Liver (tissue), 3 donors: ENCODE results near the gene SNRPA1.
A peak's percentile ranks its signal among the peaks of the same experiment; 100 is the strongest.

Source experiments
- ATF3 ChIP-seq: IDR thresholded peaks from 2 replicates; pipeline ENCODE4 v1.6.1; 2016; ENCODE audit warnings: antibody characterized with exemption
- CTCF ChIP-seq: fragments of 150-350 bp; IDR thresholded peaks from 2 replicates; pipeline ENCODE4 v1.5.1; 2017; ENCODE audit warnings: improper control_type of control experiment, low read depth, low read length; ENCODE audit not compliant: missing input control
- FOXA1 ChIP-seq: IDR thresholded peaks from 2 replicates; pipeline ENCODE4 v1.6.1; 2016; ENCODE audit warnings: antibody characterized with exemption
- GABPA ChIP-seq, 2 donors: IDR thresholded peaks in 1 of 2; conservative IDR thresholded peaks in 1 of 2; 2 replicates each; pipeline ENCODE4 v1.6.1; 2016; ENCODE audit warnings: antibody characterized with exemption in 2 of 2, mild to moderate bottlenecking in 1 of 2, moderate library complexity in 1 of 2
- HNF4A ChIP-seq, 2 donors: conservative IDR thresholded peaks; 2 replicates each; pipeline ENCODE4 v1.6.1; 2016; ENCODE audit warnings: antibody characterized with exemption in 2 of 2, mild to moderate bottlenecking in 2 of 2
- JUND ChIP-seq, 2 donors: IDR thresholded peaks; 2 replicates each; pipeline ENCODE4 v1.6.1; 2016; ENCODE audit warnings: antibody characterized with exemption in 2 of 2
- MAX ChIP-seq: IDR thresholded peaks from 2 replicates; pipeline ENCODE4 v1.6.1; 2016; ENCODE audit warnings: antibody characterized with exemption
- RAD21 ChIP-seq, 2 donors: IDR thresholded peaks; 2 replicates each; pipeline ENCODE4 v1.6.1; 2016; ENCODE audit warnings: antibody characterized with exemption in 2 of 2, mild to moderate bottlenecking in 2 of 2
- REST ChIP-seq: IDR thresholded peaks from 2 replicates; pipeline ENCODE4 v1.6.1; 2016; ENCODE audit warnings: antibody characterized with exemption, mild to moderate bottlenecking
- SP1 ChIP-seq: IDR thresholded peaks from 2 replicates; pipeline ENCODE4 v1.6.1; 2018; ENCODE audit warnings: antibody characterized with exemption, mild to moderate bottlenecking
- TAF1 ChIP-seq: conservative IDR thresholded peaks from 2 replicates; pipeline ENCODE4 v1.6.1; 2016; ENCODE audit warnings: antibody characterized with exemption, mild to moderate bottlenecking
- YY1 ChIP-seq: IDR thresholded peaks from 2 replicates; pipeline ENCODE4 v1.6.1; 2016; ENCODE audit warnings: antibody characterized with exemption, mild to moderate bottlenecking
- ZBTB33 ChIP-seq: IDR thresholded peaks from 2 replicates; pipeline ENCODE4 v1.6.1; 2016; ENCODE audit warnings: antibody characterized with exemption
- donor health status: healthy.
- donor health status: healthy.

GRCh38 chr15:101286471-101287114, 8.5 kb downstream of the SNRPA1 start:
- TF ChIP-seq CTCF: no peak
- peak; percentile 13 for TF ChIP-seq YY1
- TF ChIP-seq TAF1: no peak
- TF ChIP-seq GABPA (IDR thresholded peaks at IDR 0.05 in 1 of 2, conservative IDR thresholded peaks at IDR 0.05 in 1 of 2): no peak
- TF ChIP-seq HNF4A (conservative IDR thresholded peaks at IDR 0.05): no peak
- TF ChIP-seq ATF3: no peak
- no peak for TF ChIP-seq JUND (IDR thresholded peaks at IDR 0.05)
- no peak for TF ChIP-seq FOXA1
- TF ChIP-seq REST: no peak
- TF ChIP-seq MAX: no peak
- no peak for TF ChIP-seq ZBTB33
- TF ChIP-seq RAD21 (IDR thresholded peaks at IDR 0.05): no peak
- TF ChIP-seq SP1: no peak
